Lower lobe of right lung (tissue), 2 donors: Measurements from ENCODE around the gene C2orf81. TPM values are rescaled to one million over a fixed set of nuclear protein-coding genes. Genes with fewer than 3 reads are reported as not detected.

Experiments
- ATAC-seq, 2 donors: fragments of 200-7000 bp; cut with Tn5 transposase; one replicate each; pipeline ENCODE4 v1.9.1; 2020 to 2022; ENCODE audit warnings: mild to moderate bottlenecking in 2 of 2, moderate library complexity in 2 of 2
- DNase-seq: peaks from one replicate; pipeline ENCODE4 v3.0.0-alpha.2; 2020
- H3K27ac ChIP-seq: fragments of 200-600 bp; one replicate; pipeline ENCODE4 v1.8.0; 2022
- H3K27me3 ChIP-seq: fragments of 200-600 bp; one replicate; pipeline ENCODE4 v1.8.0; 2022; ENCODE audit warnings: low read depth
- H3K36me3 ChIP-seq: fragments of 200-600 bp; one replicate; pipeline ENCODE4 v1.8.0; 2022; ENCODE audit warnings: mild to moderate bottlenecking
- H3K4me1 ChIP-seq: fragments of 200-600 bp; one replicate; pipeline ENCODE4 v1.8.0; 2022
- H3K4me3 ChIP-seq: fragments of 200-600 bp; one replicate; pipeline ENCODE4 v1.8.0; 2022; ENCODE audit warnings: mild to moderate bottlenecking
- H3K9me3 ChIP-seq: fragments of 200-600 bp; one replicate; pipeline ENCODE4 v1.8.0; 2022
- intact Hi-C: fragments of 100-400 bp; cut with DNase I; formaldehyde crosslinking; loops from one replicate; pipeline ENCODE4 v1.11.0; 2022
- total RNA-seq: library from RNA; stranded (reverse); fragmentation: NEBNext Ultra II Directional; extraction: Animal tissue kit (Norgen Biotek cat#: 25700); gene quantifications from one replicate; pipeline ENCODE4 v1.2.1, GENCODE V29; 2021
- TF ChIP-seq, protein P1 (sequence below): fragments of 200-600 bp; IDR thresholded peaks from one replicate; pipeline ENCODE4 v1.8.0; 2022; ENCODE audit warnings: antibody characterized with exemption, mild to moderate bottlenecking
- donor health status: DM: no; HTN: yes; CAD: no; lungs with severe emphysema.

Gene C2orf81
- total RNA-seq, 1 donor from 2014 or later = 10.0 TPM

DNA sequence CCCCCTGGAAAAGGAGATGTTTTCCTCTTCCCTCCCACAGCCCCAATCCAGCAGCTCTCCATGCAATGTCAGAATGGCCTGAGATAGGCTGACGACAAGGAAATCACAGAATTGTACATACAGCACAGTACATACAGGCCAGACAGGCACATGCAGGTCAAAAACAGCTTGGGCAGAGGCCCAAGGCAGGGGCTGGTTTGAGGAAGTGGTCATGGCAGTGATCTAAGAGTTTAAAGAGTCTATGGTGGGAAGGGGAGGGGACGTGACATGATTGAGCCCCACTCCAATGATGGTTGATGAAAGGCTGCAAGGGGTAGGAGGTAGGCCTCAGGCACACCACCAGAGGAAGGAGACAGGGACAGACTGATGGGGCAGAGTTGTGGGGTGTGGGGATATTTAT is 45.6 kb downstream of the C2orf81 start:
- intact Hi-C loops = no loop called here
- H3K4me3 ChIP-seq = no peak overlapping the region
- TF ChIP-seq, protein P1, sequence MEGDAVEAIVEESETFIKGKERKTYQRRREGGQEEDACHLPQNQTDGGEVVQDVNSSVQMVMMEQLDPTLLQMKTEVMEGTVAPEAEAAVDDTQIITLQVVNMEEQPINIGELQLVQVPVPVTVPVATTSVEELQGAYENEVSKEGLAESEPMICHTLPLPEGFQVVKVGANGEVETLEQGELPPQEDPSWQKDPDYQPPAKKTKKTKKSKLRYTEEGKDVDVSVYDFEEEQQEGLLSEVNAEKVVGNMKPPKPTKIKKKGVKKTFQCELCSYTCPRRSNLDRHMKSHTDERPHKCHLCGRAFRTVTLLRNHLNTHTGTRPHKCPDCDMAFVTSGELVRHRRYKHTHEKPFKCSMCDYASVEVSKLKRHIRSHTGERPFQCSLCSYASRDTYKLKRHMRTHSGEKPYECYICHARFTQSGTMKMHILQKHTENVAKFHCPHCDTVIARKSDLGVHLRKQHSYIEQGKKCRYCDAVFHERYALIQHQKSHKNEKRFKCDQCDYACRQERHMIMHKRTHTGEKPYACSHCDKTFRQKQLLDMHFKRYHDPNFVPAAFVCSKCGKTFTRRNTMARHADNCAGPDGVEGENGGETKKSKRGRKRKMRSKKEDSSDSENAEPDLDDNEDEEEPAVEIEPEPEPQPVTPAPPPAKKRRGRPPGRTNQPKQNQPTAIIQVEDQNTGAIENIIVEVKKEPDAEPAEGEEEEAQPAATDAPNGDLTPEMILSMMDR = no peak
- peaks cover 34% of the 10 kb centered on the region for H3K4me1 ChIP-seq
- no peaks in the 10 kb centered on the region for H3K27me3 ChIP-seq
- H3K27ac ChIP-seq = no peak overlapping the region
- ATAC-seq = no peak
- H3K9me3 ChIP-seq = no peaks in the 10 kb centered on the region
- DNase-seq = no peak
- peaks cover 48% of the 10 kb centered on the region for H3K36me3 ChIP-seq

DNA sequence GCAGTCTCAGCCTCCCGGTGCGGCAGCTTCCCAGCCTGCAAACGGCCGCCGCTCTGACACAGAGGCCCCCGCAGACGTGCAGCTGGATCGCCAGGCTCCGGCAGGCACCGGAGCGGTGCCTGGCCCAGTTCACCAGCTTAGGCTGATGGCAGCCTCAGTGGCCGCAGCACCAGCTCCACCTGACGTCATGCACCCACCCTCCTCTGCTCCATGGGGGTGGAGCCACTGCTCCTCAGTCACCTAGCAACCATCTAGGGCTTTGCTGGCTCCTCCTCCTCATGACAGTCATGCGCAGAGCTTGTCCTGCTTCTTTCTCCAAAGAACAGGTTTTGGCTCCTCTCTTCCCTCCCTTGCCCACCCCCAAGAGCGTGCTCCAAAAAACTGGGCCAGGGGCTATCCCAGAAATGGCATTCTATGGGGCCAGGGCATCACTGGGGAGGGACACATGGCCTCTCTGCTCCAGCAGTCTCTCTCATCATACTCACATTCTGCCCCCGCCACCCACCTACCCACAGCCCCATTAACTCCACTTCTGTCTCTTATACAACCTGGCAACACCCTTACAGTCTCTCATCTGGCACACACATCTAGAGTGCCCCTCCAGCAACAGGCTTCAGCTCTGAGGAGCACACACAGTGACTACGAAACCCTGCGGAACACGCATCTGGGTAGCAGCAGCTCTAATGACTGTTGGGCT is 46.8 kb downstream of the C2orf81 start:
- intact Hi-C loops = no loop called here
- H3K9me3 ChIP-seq = no peaks in the 10 kb centered on the region
- TF ChIP-seq, protein P1 = no peak
- H3K36me3 ChIP-seq = peaks cover 60% of the 10 kb centered on the region
- no peaks in the 10 kb centered on the region for H3K27me3 ChIP-seq
- H3K4me1 ChIP-seq = peaks cover 22% of the 10 kb centered on the region
- peak; percentile 65 for DNase-seq
- ATAC-seq = peak; percentile 81 to 92
- H3K27ac ChIP-seq = peak overlapping the region; percentile 31
- H3K4me3 ChIP-seq = peak overlapping the region; percentile 27

DNA sequence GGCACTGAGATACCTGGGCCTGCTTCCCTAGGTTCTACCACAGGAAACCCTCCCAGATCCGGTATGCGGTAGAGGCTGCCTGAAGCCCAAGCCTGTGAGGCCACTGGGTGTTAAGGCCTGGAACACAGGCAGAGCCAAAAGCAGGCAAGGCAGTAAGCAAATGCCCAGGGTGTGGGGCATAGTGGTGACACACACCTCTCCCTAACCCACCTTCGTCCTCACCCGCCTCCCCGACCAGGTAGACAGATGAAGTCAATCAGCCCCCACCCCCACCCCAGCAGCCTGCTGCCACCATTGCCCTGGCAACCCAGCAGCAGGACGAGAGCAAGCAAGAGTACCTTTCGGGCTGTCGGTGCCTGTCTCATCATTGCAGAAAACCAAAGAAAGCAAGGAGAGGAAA is 47.4 kb downstream of the C2orf81 start:
- peak overlapping the region; percentile 31 for H3K27ac ChIP-seq
- H3K36me3 ChIP-seq = peaks cover 67% of the 10 kb centered on the region

DNA sequence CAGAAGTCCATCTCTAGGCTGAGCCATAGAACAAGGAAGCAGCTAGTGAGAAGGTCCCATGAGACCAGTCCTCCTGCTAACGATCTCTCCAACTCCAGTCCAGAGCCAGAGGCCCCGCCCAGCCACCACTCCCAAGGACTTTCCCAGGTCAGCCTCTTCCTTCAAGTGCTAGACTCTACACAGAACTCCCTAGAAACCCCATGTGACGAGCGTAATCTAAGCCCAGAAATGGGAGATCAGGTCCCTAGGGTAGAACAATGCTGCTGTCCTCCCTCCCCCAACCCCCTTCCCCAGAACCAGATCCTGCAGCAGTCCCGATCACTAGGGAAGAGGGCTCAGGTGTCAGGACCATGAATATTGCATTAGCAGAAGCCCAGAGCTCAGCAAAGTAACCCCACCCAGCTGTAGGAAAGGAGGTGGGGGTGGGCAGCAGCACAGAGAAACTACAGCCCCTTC is 48.2 kb downstream of the C2orf81 start:
- Histone ChIP-seq H3K4me3 (no peak overlapping the region), H3K27me3 (no peaks in the 10 kb centered on the region), H3K9me3 (no peaks in the 10 kb centered on the region), H3K36me3 (peaks cover 74% of the 10 kb centered on the region), H3K4me1 (peaks cover 15% of the 10 kb centered on the region), H3K27ac (no peak overlapping the region)
- intact Hi-C loops = no loop called here
- TF ChIP-seq, protein P1 = no peak
- peak; percentile 75 for DNase-seq
- ATAC-seq = peak; percentile 78 to 84

More for the DNA sequence above, 47.4 kb downstream of the C2orf81 start:
- no peaks in the 10 kb centered on the region for H3K27me3 ChIP-seq
- no peak for DNase-seq
- peak in 1 of 2 donors; percentile 25 for ATAC-seq
- TF ChIP-seq, protein P1 = no peak
- H3K9me3 ChIP-seq = no peaks in the 10 kb centered on the region
- intact Hi-C loops = no loop called here
- peak overlapping the region; percentile 27 for H3K4me3 ChIP-seq
- H3K4me1 ChIP-seq = peaks cover 15% of the 10 kb centered on the region

DNA sequence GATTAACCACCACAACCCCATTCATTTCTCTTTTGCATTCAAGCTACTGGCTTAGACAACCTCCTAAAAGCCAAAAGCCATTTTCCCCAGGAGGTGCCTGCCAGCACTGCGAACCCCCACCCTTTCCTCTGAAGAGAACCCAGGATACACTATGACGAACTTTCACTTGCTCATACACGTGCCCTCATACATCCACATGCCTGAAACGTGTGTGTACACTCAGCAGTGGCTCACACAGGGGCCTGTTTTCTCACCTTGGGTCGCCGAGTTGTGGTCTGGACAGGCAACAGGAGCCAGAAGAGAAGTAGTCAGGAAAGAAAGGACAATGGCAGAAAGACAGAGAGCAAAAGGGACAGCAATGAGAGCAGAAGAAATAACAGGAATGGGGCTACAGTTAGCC is 48.7 kb downstream of the C2orf81 start:
- intact Hi-C loops = no loop called here
- no peaks in the 10 kb centered on the region for H3K9me3 ChIP-seq

More for the DNA sequence above, 48.7 kb downstream of the C2orf81 start:
- no peak overlapping the region for H3K27ac ChIP-seq
- H3K4me3 ChIP-seq = no peak overlapping the region
- no peak for DNase-seq
- peaks cover 76% of the 10 kb centered on the region for H3K36me3 ChIP-seq
- H3K4me1 ChIP-seq = peaks cover 15% of the 10 kb centered on the region
- no peaks in the 10 kb centered on the region for H3K27me3 ChIP-seq
- no peak for ATAC-seq
- TF ChIP-seq, protein P1 = no peak
